IPS-15b (cell line): ENCODE measurements around the gene INHBE.

ENCODE experiments used
- H3K27me3 ChIP-seq: one replicate; pipeline ENCODE4 v1.6.1; 2013; ENCODE audit warnings: low read length; ENCODE audit not compliant: control insufficient read depth, insufficient read depth
- H3K36me3 ChIP-seq: one replicate; pipeline ENCODE4 v1.6.1; 2013; ENCODE audit warnings: low read length; ENCODE audit not compliant: control insufficient read depth, insufficient read depth
- H3K4me1 ChIP-seq: one replicate; pipeline ENCODE4 v1.6.1; 2013; ENCODE audit warnings: mild to moderate bottlenecking, low read length; ENCODE audit not compliant: control insufficient read depth, insufficient read depth
- H3K4me3 ChIP-seq: one replicate; pipeline ENCODE4 v1.5.1; 2013; ENCODE audit warnings: low read depth, low read length
- H3K9ac ChIP-seq: one replicate; pipeline ENCODE4 v1.6.1; 2013; ENCODE audit warnings: low read depth, mild to moderate bottlenecking, low read length
- H3K9me3 ChIP-seq: one replicate; pipeline ENCODE4 v1.6.1; 2013; ENCODE audit warnings: mild to moderate bottlenecking, low read length; ENCODE audit not compliant: control insufficient read depth, insufficient read depth

Gene INHBE

DNA sequence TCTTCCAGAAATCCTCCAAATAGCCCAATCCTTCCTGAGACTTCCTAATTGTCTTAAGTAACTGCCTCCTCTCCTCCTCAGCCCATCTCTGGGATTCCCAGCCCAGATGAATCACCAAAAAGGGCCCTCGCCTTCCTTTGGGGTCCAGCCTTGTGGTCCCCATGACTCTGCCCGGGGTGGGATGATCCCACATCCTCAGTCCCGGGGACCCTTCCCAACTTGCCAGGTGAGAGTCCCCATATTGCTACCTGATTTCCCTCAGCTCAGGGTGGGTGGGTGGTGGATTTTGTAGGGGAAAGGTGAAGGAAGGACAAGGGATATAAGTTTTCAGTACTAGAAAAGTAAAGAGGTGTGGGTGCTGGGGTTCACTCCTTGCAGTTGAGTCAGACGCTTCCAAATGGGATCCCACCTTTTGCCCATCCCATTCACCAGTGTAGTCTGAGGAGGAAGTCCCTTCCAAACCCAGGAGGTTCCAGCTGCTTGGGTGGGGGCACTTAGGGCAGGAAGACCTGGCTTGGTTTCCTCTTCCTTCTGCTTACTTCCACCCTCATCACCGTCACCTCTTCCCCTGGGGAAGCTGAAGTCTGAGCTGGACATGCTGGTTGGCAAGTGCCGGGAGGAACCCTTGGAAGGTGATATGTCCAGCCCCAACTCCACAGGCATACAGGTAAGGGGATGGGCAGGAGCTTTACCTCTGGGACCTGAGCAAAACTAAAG, 10.1 kb downstream of the INHBE start:
- H3K36me3 ChIP-seq = peaks cover 12% of the 10 kb centered on the region
- H3K9ac ChIP-seq = no peak overlapping the region
- no peaks in the 10 kb centered on the region for H3K27me3 ChIP-seq
- no peak overlapping the region for H3K4me3 ChIP-seq
- H3K4me1 ChIP-seq = peaks cover 4% of the 10 kb centered on the region
- no peaks in the 10 kb centered on the region for H3K9me3 ChIP-seq

- Histone ChIP-seq H3K4me3 (no peak overlapping the region), H3K4me1 (peaks cover 4% of the 10 kb centered on the region), H3K9ac (no peak overlapping the region), H3K36me3 (peaks cover 16% of the 10 kb centered on the region), H3K9me3 (no peaks in the 10 kb centered on the region), H3K27me3 (no peaks in the 10 kb centered on the region)
Measured at GRCh38 chr12:57465747-57466505, 10.8 kb downstream of the INHBE start.

GRCh38 chr12:57467212-57467874, 12.2 kb downstream of the INHBE start:
- no peak overlapping the region for H3K9ac ChIP-seq
- H3K4me1 ChIP-seq = peaks cover 4% of the 10 kb centered on the region
- H3K36me3 ChIP-seq = peaks cover 16% of the 10 kb centered on the region
- peaks cover 7% of the 10 kb centered on the region for H3K27me3 ChIP-seq
- no peak overlapping the region for H3K4me3 ChIP-seq
- H3K9me3 ChIP-seq = no peaks in the 10 kb centered on the region

DNA sequence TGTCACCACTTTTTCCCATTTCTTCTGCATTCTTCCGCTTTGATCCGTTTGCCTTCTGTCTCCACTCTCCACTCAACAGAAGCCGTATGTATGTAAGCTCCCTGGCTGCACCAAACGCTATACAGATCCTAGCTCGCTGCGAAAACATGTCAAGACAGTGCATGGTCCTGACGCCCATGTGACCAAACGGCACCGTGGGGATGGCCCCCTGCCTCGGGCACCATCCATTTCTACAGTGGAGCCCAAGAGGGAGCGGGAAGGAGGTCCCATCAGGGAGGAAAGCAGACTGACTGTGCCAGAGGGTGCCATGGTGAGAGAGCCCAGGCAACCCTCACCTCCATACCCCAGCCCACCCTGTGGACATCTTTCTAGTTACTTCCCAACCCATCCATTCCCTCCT, 12.8 kb downstream of the INHBE start:
- Histone ChIP-seq H3K36me3 (peaks cover 16% of the 10 kb centered on the region), H3K4me1 (peaks cover 2% of the 10 kb centered on the region), H3K4me3 (no peak overlapping the region), H3K27me3 (peaks cover 13% of the 10 kb centered on the region), H3K9ac (no peak overlapping the region), H3K9me3 (no peaks in the 10 kb centered on the region)

GRCh38 chr12:57469296-57470164, 14.4 kb downstream of the INHBE start:
- H3K36me3 ChIP-seq = peaks cover 16% of the 10 kb centered on the region
- no peak overlapping the region for H3K9ac ChIP-seq
- peaks cover 26% of the 10 kb centered on the region for H3K27me3 ChIP-seq

DNA sequence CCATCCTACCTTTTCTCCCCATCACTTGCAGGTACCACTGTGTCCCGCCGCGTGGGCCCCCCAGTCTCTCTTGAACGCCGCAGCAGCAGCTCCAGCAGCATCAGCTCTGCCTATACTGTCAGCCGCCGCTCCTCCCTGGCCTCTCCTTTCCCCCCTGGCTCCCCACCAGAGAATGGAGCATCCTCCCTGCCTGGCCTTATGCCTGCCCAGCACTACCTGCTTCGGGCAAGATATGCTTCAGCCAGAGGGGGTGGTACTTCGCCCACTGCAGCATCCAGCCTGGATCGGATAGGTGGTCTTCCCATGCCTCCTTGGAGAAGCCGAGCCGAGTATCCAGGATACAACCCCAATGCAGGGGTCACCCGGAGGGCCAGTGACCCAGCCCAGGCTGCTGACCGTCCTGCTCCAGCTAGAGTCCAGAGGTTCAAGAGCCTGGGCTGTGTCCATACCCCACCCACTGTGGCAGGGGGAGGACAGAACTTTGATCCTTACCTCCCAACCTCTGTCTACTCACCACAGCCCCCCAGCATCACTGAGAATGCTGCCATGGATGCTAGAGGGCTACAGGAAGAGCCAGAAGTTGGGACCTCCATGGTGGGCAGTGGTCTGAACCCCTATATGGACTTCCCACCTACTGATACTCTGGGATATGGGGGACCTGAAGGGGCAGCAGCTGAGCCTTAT, 15.3 kb downstream of the INHBE start:
- H3K9me3 ChIP-seq = no peaks in the 10 kb centered on the region
- no peak overlapping the region for H3K9ac ChIP-seq
- peaks cover 16% of the 10 kb centered on the region for H3K36me3 ChIP-seq
- H3K4me3 ChIP-seq = no peak overlapping the region
- peaks cover 35% of the 10 kb centered on the region for H3K27me3 ChIP-seq
- no peaks in the 10 kb centered on the region for H3K4me1 ChIP-seq

More at GRCh38 chr12:57469296-57470164, 14.4 kb downstream of the INHBE start:
- H3K9me3 ChIP-seq = no peaks in the 10 kb centered on the region
- no peaks in the 10 kb centered on the region for H3K4me1 ChIP-seq
- no peak overlapping the region for H3K4me3 ChIP-seq

GRCh38 chr12:57470970-57471656, 16.0 kb downstream of the INHBE start:
- no peaks in the 10 kb centered on the region for H3K4me1 ChIP-seq
- H3K4me3 ChIP-seq = no peak overlapping the region
- no peaks in the 10 kb centered on the region for H3K9me3 ChIP-seq
- no peak overlapping the region for H3K9ac ChIP-seq
- H3K36me3 ChIP-seq = peaks cover 13% of the 10 kb centered on the region
- peaks cover 42% of the 10 kb centered on the region for H3K27me3 ChIP-seq

DNA sequence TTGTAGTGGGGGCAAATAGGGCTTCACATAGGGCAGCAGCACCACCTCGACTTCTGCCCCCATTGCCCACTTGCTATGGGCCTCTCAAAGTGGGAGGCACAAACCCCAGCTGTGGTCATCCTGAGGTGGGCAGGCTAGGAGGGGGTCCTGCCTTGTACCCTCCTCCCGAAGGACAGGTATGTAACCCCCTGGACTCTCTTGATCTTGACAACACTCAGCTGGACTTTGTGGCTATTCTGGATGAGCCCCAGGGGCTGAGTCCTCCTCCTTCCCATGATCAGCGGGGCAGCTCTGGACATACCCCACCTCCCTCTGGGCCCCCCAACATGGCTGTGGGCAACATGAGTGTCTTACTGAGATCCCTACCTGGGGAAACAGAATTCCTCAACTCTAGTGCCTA, 16.6 kb downstream of the INHBE start:
- no peak overlapping the region for H3K9ac ChIP-seq
- no peak overlapping the region for H3K4me3 ChIP-seq
- H3K4me1 ChIP-seq = peaks cover 3% of the 10 kb centered on the region
- peaks cover 48% of the 10 kb centered on the region for H3K27me3 ChIP-seq
- H3K36me3 ChIP-seq = peaks cover 12% of the 10 kb centered on the region
- H3K9me3 ChIP-seq = no peaks in the 10 kb centered on the region

DNA sequence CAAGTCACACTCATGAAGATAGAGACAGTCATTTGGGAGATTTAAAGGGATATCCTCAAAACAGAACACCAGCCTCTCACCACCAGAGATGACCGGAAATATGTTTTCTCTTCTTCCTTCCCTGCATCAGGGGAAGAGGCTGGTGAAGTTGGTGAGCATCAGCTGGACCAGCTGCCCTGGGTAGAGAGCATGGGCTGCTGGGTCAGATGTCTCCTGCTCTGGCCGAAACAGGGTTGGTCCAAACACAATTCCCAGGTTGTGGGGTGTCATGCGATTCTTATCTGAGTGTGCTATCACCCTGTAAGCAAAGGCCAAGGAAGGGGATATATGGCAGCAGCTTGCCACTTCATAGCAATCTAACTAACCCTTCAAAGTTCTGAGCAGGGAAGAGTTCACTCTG, 17.3 kb downstream of the INHBE start:
- peaks cover 54% of the 10 kb centered on the region for H3K27me3 ChIP-seq
- H3K4me1 ChIP-seq = peaks cover 6% of the 10 kb centered on the region
- H3K9me3 ChIP-seq = no peaks in the 10 kb centered on the region
- H3K36me3 ChIP-seq = peaks cover 12% of the 10 kb centered on the region
- H3K9ac ChIP-seq = no peak overlapping the region
- no peak overlapping the region for H3K4me3 ChIP-seq

- Histone ChIP-seq H3K4me3 (no peak overlapping the region), H3K9me3 (no peaks in the 10 kb centered on the region), H3K9ac (no peak overlapping the region), H3K36me3 (peaks cover 12% of the 10 kb centered on the region), H3K4me1 (peaks cover 6% of the 10 kb centered on the region), H3K27me3 (peaks cover 56% of the 10 kb centered on the region)
Measured at GRCh38 chr12:57473392-57473791, 18.3 kb downstream of the INHBE start.
